Breast epithelium (tissue), 4 donors: ENCODE measurements around the gene KIF26B. TPM values are rescaled to one million over a fixed set of nuclear protein-coding genes. Genes with fewer than 3 reads are reported as not detected.
"Not testable (repeated sequence)": the region's sequence is repeated elsewhere in the genome, so short reads cannot be mapped to it uniquely, and the experiment has no call there.

Source experiments
- DNase-seq, 2 donors: peaks; one replicate each; pipeline ENCODE4 v3.0.0-alpha.2; 2019; ENCODE audit warnings: low spot score in 2 of 2
- H3K27ac ChIP-seq, 2 donors: fragments of 200-600 bp; sonication (generic) in 1 of 2; one replicate each; pipeline ENCODE4 v1.5.1; 2016 to 2019; ENCODE audit warnings: mild to moderate bottlenecking in 1 of 2
- H3K27me3 ChIP-seq, 2 donors: fragments of 200-600 bp; sonication (generic) in 1 of 2; one replicate each; pipeline versions ENCODE4 v1.5.1 to v1.6.0; 2017 to 2019; ENCODE audit warnings: control low read depth in 1 of 2, mild to moderate bottlenecking in 1 of 2
- H3K36me3 ChIP-seq: fragments of 200-600 bp; one replicate; pipeline ENCODE4 v1.5.1; 2019
- H3K4me1 ChIP-seq, 2 donors: fragments of 200-600 bp; sonication (generic); one replicate each; pipeline ENCODE4 v1.5.1; 2016 to 2019; ENCODE audit warnings: control low read depth in 1 of 2
- H3K4me3 ChIP-seq, 3 donors: fragments of 200-600 bp; sonication (generic); 1 replicate in 2 of 3; 2 replicates in 1 of 3; pipeline ENCODE4 v1.5.1; 2016 to 2019; ENCODE audit warnings: mild to moderate bottlenecking in 3 of 3, moderate library complexity in 2 of 3
- H3K9me3 ChIP-seq, 2 donors: fragments of 200-600 bp; sonication (generic) in 1 of 2; one replicate each; pipeline ENCODE4 v1.5.1; 2016 to 2019; ENCODE audit warnings: control low read depth in 1 of 2
- CTCF ChIP-seq, 3 donors: fragments of 450-650 bp; IDR thresholded peaks; one replicate each; pipeline ENCODE4 v1.5.1; 2016 to 2017; ENCODE audit warnings: antibody characterized with exemption in 3 of 3, mild to moderate bottlenecking in 3 of 3, moderate library complexity in 3 of 3
- POLR2A ChIP-seq: fragments of 450-650 bp; IDR thresholded peaks from one replicate; pipeline ENCODE4 v1.6.1; 2016; ENCODE audit warnings: antibody characterized with exemption, mild to moderate bottlenecking, moderate library complexity
- POLR2AphosphoS5 ChIP-seq, 3 donors: sonication (generic); formaldehyde crosslinking; IDR thresholded peaks; one replicate each; pipeline ENCODE4 v1.6.1; 2017; ENCODE audit warnings: antibody characterized with exemption in 3 of 3
- intact Hi-C: fragments of 100-400 bp; cut with DNase I; formaldehyde crosslinking; loops from one replicate; pipeline ENCODE4 v1.15.1; 2023; ENCODE audit warnings: low total_unique reads
- total RNA-seq, 3 donors: library from RNA; depleted of rRNA; stranded (reverse); fragments of >200 nt; gene quantifications; one replicate each; pipeline ENCODE4 v1.1.0, GENCODE V29; 2016

KIF26B gene
- total RNA-seq, 3 donors from 2014 or later, result 0.32 to 1.0 (median 0.33) TPM

GRCh38 chr1:245341743-245342142 is 187.0 kb downstream of the KIF26B start:
- intact Hi-C loops, result no loop called here
- H3K4me1 ChIP-seq, result no peaks in the 10 kb centered on the region
- no peaks in the 10 kb centered on the region for H3K36me3 ChIP-seq
- DNase-seq, result no peak
- no peak overlapping the region for H3K4me3 ChIP-seq
- no peak overlapping the region for H3K27ac ChIP-seq
- no peaks in the 10 kb centered on the region for H3K27me3 ChIP-seq
- no peaks in the 10 kb centered on the region for H3K9me3 ChIP-seq
- TF ChIP-seq CTCF (IDR thresholded peaks at IDR 0.05) (no peak), POLR2A (no peak), POLR2AphosphoS5 (IDR thresholded peaks at IDR 0.05) (no peak)

- DNase-seq, result no peak
- Histone ChIP-seq H3K4me3 (no peak overlapping the region), H3K36me3 (no peaks in the 10 kb centered on the region), H3K9me3 (no peaks in the 10 kb centered on the region), H3K27me3 (no peaks in the 10 kb centered on the region), H3K27ac (no peak overlapping the region), H3K4me1 (no peaks in the 10 kb centered on the region)
- TF ChIP-seq CTCF (IDR thresholded peaks at IDR 0.05) (no peak), POLR2AphosphoS5 (IDR thresholded peaks at IDR 0.05) (no peak), POLR2A (no peak)
- intact Hi-C loops, result no loop called here
These were observed 190.6 kb downstream of the KIF26B start for GRCh38 chr1:245345191-245345884.

GRCh38 chr1:245348626-245349025 is 193.8 kb downstream of the KIF26B start:
- Histone ChIP-seq H3K4me3 (no peak overlapping the region), H3K4me1 (no peaks in the 10 kb centered on the region), H3K27ac (no peak overlapping the region), H3K36me3 (no peaks in the 10 kb centered on the region), H3K27me3 (no peaks in the 10 kb centered on the region), H3K9me3 (no peaks in the 10 kb centered on the region)
- DNase-seq, result no peak
- intact Hi-C loops, result no loop called here
- TF ChIP-seq CTCF (IDR thresholded peaks at IDR 0.05), result no peak
- TF ChIP-seq POLR2AphosphoS5 (IDR thresholded peaks at IDR 0.05), result no peak
- TF ChIP-seq POLR2A, result no peak

GRCh38 chr1:245353411-245353810 is 198.6 kb downstream of the KIF26B start:
- no peaks in the 10 kb centered on the region for H3K36me3 ChIP-seq
- TF ChIP-seq POLR2A (no peak), POLR2AphosphoS5 (IDR thresholded peaks at IDR 0.05) (no peak), CTCF (IDR thresholded peaks at IDR 0.05) (no peak)
- H3K27ac ChIP-seq, result no peak overlapping the region
- no peak for DNase-seq
- no peak overlapping the region for H3K4me3 ChIP-seq
- H3K9me3 ChIP-seq, result no peaks in the 10 kb centered on the region
- intact Hi-C loops, result no loop called here
- H3K4me1 ChIP-seq, result no peaks in the 10 kb centered on the region
- no peaks in the 10 kb centered on the region for H3K27me3 ChIP-seq

- H3K27ac ChIP-seq, result no peak overlapping the region
- H3K9me3 ChIP-seq, result no peaks in the 10 kb centered on the region
- no peak for DNase-seq
- no peaks in the 10 kb centered on the region for H3K36me3 ChIP-seq
- H3K4me3 ChIP-seq, result no peak overlapping the region
- TF ChIP-seq CTCF (IDR thresholded peaks at IDR 0.05) (no peak), POLR2AphosphoS5 (IDR thresholded peaks at IDR 0.05) (no peak), POLR2A (no peak)
- no peaks in the 10 kb centered on the region for H3K4me1 ChIP-seq
- intact Hi-C loops, result no loop called here
- no peaks in the 10 kb centered on the region for H3K27me3 ChIP-seq
These were observed 199.4 kb downstream of the KIF26B start for GRCh38 chr1:245353915-245354775.

GRCh38 chr1:245355851-245356630 is 201.3 kb downstream of the KIF26B start:
- H3K9me3 ChIP-seq, H3K27me3 ChIP-seq, H3K36me3 ChIP-seq, DNase-seq, H3K4me3 ChIP-seq, intact Hi-C loops, H3K4me1 ChIP-seq, H3K27ac ChIP-seq: not testable (repeated sequence)
